ACC112 (cell line): ENCODE measurements around the gene IL16.
A peak's percentile ranks its signal among the peaks of the same experiment; 100 is the strongest.

ENCODE experiments used
- H2AFZ ChIP-seq: fragments of 200-600 bp; sonication (generic); one replicate; pipeline ENCODE4 v1.6.0; 2017; ENCODE audit warnings: antibody characterized with exemption, low read length; ENCODE audit not compliant: unreplicated experiment
- H3K27ac ChIP-seq: fragments of 200-600 bp; sonication (generic); 2 replicates; pipeline ENCODE4 v1.5.1; 2014; ENCODE audit warnings: low read depth, mild to moderate bottlenecking, antibody characterized with exemption, low read length, moderate library complexity
- H3K27me3 ChIP-seq: fragments of 200-600 bp; sonication (generic); 2 replicates; pipeline ENCODE4 v1.6.1; 2014; ENCODE audit warnings: mild to moderate bottlenecking, antibody characterized with exemption, low read length, moderate library complexity, mixed read lengths; ENCODE audit not compliant: insufficient read depth
- H3K36me3 ChIP-seq: fragments of 200-600 bp; sonication (generic); 2 replicates; pipeline ENCODE4 v1.6.1; 2016; ENCODE audit warnings: mild to moderate bottlenecking, antibody characterized with exemption, low read length, moderate library complexity, mixed read lengths; ENCODE audit not compliant: insufficient read depth
- H3K4me1 ChIP-seq: fragments of 200-600 bp; sonication (generic); one replicate; pipeline ENCODE4 v1.6.1; 2016; ENCODE audit warnings: low read length, mixed read lengths; ENCODE audit not compliant: insufficient read depth, unreplicated experiment, control insufficient read depth
- H3K4me3 ChIP-seq: fragments of 200-600 bp; sonication (generic); 2 replicates; pipeline ENCODE4 v1.5.1; 2014; ENCODE audit warnings: mild to moderate bottlenecking, low read depth, low read length
- H3K79me2 ChIP-seq: fragments of 200-600 bp; sonication (generic); one replicate; pipeline ENCODE4 v1.6.0; 2016; ENCODE audit warnings: low read length; ENCODE audit not compliant: control insufficient read depth, unreplicated experiment, insufficient read depth

The IL16 gene

GRCh38 chr15:81301385-81301784, 104.7 kb downstream of the IL16 start:
- Histone ChIP-seq H3K36me3 (no peaks in the 10 kb centered on the region), H3K79me2 (no peaks in the 10 kb centered on the region), H2AFZ (no peak overlapping the region), H3K4me1 (peaks cover 13% of the 10 kb centered on the region), H3K4me3 (no peak overlapping the region), H3K27ac (no peak overlapping the region), H3K27me3 (peaks cover 8% of the 10 kb centered on the region; the same call in 1 of the 2 replicates)

- Histone ChIP-seq H3K4me1 (peaks cover 11% of the 10 kb centered on the region), H3K79me2 (no peaks in the 10 kb centered on the region), H2AFZ (no peak overlapping the region), H3K27me3 (peaks cover 8% of the 10 kb centered on the region; the same call in 1 of the 2 replicates), H3K36me3 (no peaks in the 10 kb centered on the region), H3K27ac (no peak overlapping the region), H3K4me3 (no peak overlapping the region)
Observed at GRCh38 chr15:81301815-81302399, 105.2 kb downstream of the IL16 start.

GRCh38 chr15:81302701-81303109, 106.0 kb downstream of the IL16 start:
- Histone ChIP-seq H2AFZ (no peak overlapping the region), H3K27me3 (peaks cover 8% of the 10 kb centered on the region; the same call in 1 of the 2 replicates), H3K4me3 (no peak overlapping the region), H3K27ac (no peak overlapping the region), H3K4me1 (peaks cover 5% of the 10 kb centered on the region), H3K36me3 (no peaks in the 10 kb centered on the region), H3K79me2 (no peaks in the 10 kb centered on the region)

GRCh38 chr15:81303244-81304225, 106.9 kb downstream of the IL16 start:
- Histone ChIP-seq H3K36me3 (no peaks in the 10 kb centered on the region), H3K4me1 (peaks cover 11% of the 10 kb centered on the region), H3K27me3 (peaks cover 8% of the 10 kb centered on the region; the same call in 1 of the 2 replicates), H3K27ac (no peak overlapping the region), H2AFZ (no peak overlapping the region), H3K79me2 (no peaks in the 10 kb centered on the region), H3K4me3 (no peak overlapping the region)

- Histone ChIP-seq H3K27me3 (peaks cover 8% of the 10 kb centered on the region; the same call in 1 of the 2 replicates), H3K79me2 (no peaks in the 10 kb centered on the region), H3K27ac (no peak overlapping the region), H2AFZ (no peak overlapping the region), H3K4me3 (no peak overlapping the region), H3K4me1 (peaks cover 16% of the 10 kb centered on the region), H3K36me3 (no peaks in the 10 kb centered on the region)
Observed at GRCh38 chr15:81304226-81304625, 107.5 kb downstream of the IL16 start.

- Histone ChIP-seq H3K27ac (no peak overlapping the region), H3K4me3 (no peak overlapping the region), H3K79me2 (no peaks in the 10 kb centered on the region), H3K36me3 (0 out of 2 replicates have a peak, but pooled peaks cover 7% of the 10 kb centered on the region), H3K27me3 (peaks cover 4% of the 10 kb centered on the region; the same call in 1 of the 2 replicates), H2AFZ (no peak overlapping the region), H3K4me1 (peaks cover 42% of the 10 kb centered on the region)
Observed at GRCh38 chr15:81308260-81308659, 111.6 kb downstream of the IL16 start.

- Histone ChIP-seq H2AFZ (no peak overlapping the region), H3K27me3 (no peaks in the 10 kb centered on the region), H3K79me2 (no peaks in the 10 kb centered on the region), H3K27ac (no peak overlapping the region), H3K36me3 (0 out of 2 replicates have a peak, but pooled peaks cover 7% of the 10 kb centered on the region), H3K4me3 (no peak overlapping the region), H3K4me1 (peaks cover 47% of the 10 kb centered on the region)
Observed at GRCh38 chr15:81309647-81310450, 113.2 kb downstream of the IL16 start.

GRCh38 chr15:81310480-81310879, 113.8 kb downstream of the IL16 start:
- Histone ChIP-seq H3K79me2 (no peaks in the 10 kb centered on the region), H3K27ac (no peak overlapping the region), H3K4me1 (peaks cover 47% of the 10 kb centered on the region)

GRCh38 chr15:81311752-81312464, 115.2 kb downstream of the IL16 start:
- Histone ChIP-seq H3K4me1 (peaks cover 47% of the 10 kb centered on the region), H3K36me3 (0 out of 2 replicates have a peak, but pooled peaks cover 7% of the 10 kb centered on the region), H2AFZ (no peak overlapping the region), H3K4me3 (no peak overlapping the region), H3K27ac (peak overlapping the region; percentile 75), H3K27me3 (no peaks in the 10 kb centered on the region), H3K79me2 (no peaks in the 10 kb centered on the region)

More at GRCh38 chr15:81310480-81310879, 113.8 kb downstream of the IL16 start:
- no peak overlapping the region for H2AFZ ChIP-seq
- H3K4me3 ChIP-seq = no peak overlapping the region
- no peaks in the 10 kb centered on the region for H3K27me3 ChIP-seq
- 0 out of 2 replicates have a peak, but pooled peaks cover 7% of the 10 kb centered on the region for H3K36me3 ChIP-seq
